Fibroblast of pulmonary artery (primary cell): ENCODE results near the gene TCP11.
A peak's percentile ranks its signal among the peaks of the same experiment; 100 is the strongest.

Source experiments
- DNase-seq: peaks from one replicate; pipeline ENCODE4 v3.0.0-alpha.2; 2010; ENCODE audit warnings: low read depth
- H3K4me3 ChIP-seq: replicated peaks from 2 replicates; pipeline ENCODE4 v1.5.1; 2011; ENCODE audit warnings: low read depth, mild to moderate bottlenecking, control low read depth, low read length, moderate library complexity
- TF ChIP-seq, protein P1 (sequence below): IDR thresholded peaks from 2 replicates; pipeline ENCODE4 v1.5.1; 2011; ENCODE audit warnings: mild to moderate bottlenecking, control low read depth, low read length, inconsistent platforms; ENCODE audit errors: missing control alignments

The TCP11 gene

DNA sequence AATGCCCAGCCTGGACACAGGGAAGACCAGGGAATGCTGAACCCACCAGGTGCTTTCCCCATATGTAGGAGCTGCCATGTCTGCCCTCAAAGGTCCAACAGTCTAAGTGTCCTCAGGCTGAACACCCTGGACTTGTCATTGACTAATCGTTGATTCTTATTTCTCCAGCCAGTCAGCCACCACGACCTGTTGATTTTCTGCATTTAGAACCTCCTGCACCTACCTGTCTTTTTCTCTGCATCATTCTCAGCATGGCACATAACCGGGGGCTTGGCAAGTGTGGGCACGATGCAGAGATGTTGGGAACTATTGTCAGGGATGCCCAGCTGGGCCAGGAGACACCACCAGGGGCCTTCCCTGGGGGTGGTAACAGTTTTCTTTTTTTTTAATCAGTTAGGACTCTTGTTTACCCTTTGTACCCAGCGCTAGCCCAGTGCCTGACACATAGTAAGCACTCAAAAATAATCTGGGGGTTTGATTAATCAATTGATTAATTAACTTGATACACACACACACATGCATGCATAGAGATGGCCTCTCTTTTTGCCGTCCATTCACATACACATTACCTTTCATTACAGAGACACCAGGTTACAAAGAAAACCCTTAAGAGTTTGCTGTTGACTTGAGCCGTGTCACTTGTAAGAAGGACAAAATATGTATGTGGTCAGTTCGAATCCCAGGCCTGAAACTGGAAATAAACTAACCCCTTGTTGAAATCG, 43.6 kb upstream of the TCP11 start:
- no peak for DNase-seq
- TF ChIP-seq, protein P1, sequence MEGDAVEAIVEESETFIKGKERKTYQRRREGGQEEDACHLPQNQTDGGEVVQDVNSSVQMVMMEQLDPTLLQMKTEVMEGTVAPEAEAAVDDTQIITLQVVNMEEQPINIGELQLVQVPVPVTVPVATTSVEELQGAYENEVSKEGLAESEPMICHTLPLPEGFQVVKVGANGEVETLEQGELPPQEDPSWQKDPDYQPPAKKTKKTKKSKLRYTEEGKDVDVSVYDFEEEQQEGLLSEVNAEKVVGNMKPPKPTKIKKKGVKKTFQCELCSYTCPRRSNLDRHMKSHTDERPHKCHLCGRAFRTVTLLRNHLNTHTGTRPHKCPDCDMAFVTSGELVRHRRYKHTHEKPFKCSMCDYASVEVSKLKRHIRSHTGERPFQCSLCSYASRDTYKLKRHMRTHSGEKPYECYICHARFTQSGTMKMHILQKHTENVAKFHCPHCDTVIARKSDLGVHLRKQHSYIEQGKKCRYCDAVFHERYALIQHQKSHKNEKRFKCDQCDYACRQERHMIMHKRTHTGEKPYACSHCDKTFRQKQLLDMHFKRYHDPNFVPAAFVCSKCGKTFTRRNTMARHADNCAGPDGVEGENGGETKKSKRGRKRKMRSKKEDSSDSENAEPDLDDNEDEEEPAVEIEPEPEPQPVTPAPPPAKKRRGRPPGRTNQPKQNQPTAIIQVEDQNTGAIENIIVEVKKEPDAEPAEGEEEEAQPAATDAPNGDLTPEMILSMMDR = no peak
- no peak overlapping the region for H3K4me3 ChIP-seq

DNA sequence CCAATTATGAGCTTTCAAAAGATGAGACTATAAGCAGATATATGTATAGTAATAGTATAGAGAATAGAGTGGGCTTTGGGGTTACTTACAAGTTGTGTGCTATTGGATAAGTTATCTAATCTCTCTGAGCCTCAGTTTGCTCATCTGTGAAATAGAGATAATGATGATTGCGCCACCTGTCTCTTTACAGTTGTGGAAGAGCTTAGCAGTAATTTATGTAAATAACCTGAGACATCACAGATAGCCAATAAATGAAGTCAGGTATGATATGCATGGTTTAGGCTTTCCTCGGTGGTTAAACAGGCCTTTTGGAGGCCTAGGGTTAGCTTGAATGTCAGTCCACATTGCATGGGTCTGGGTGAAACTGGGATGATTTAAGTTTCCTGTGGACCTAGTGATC, 42.8 kb upstream of the TCP11 start:
- DNase-seq = no peak
- TF ChIP-seq, protein P1 = no peak

GRCh38 chr6:35183281-35183680, 42.1 kb upstream of the TCP11 start:
- no peak overlapping the region for H3K4me3 ChIP-seq
- no peak for DNase-seq
- TF ChIP-seq, protein P1 = no peak

More for the DNA sequence above, 42.8 kb upstream of the TCP11 start:
- no peak overlapping the region for H3K4me3 ChIP-seq

DNA sequence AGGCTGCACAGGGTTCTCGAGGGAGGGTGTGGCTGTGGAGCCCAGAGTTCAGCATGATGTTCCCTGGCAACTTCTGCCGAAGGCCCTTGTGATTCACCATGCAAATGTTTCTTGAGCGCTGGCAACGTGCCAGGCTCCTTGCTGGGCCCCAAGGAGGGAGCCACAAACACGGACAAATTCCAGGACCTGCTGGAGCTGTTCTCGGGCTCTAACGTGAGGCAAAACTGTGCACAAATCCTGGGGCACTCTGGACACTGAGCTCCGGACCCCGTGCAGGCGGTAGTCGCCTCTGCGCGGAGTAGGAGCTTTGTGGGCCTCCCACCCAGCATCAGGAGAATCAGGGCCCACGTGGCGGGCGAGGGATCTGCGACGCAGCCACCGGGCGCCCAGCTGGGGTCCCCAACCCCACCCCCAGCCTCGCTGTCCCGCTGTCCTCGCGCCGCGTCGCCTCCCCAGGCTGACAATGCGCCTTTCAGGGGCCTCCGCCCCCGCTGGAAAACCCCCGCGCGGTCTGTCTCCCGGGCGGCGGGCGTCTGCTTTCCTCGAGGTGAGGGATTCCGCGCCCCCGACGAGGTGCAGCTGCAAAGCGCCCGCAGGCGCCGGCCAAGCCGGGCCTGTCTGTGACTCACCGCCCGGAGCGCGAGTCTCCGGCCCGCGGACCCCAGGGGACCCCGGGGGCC, 40.9 kb upstream of the TCP11 start:
- no peak overlapping the region for H3K4me3 ChIP-seq
- TF ChIP-seq, protein P1 = no peak
- peak; percentile 86 for DNase-seq

DNA sequence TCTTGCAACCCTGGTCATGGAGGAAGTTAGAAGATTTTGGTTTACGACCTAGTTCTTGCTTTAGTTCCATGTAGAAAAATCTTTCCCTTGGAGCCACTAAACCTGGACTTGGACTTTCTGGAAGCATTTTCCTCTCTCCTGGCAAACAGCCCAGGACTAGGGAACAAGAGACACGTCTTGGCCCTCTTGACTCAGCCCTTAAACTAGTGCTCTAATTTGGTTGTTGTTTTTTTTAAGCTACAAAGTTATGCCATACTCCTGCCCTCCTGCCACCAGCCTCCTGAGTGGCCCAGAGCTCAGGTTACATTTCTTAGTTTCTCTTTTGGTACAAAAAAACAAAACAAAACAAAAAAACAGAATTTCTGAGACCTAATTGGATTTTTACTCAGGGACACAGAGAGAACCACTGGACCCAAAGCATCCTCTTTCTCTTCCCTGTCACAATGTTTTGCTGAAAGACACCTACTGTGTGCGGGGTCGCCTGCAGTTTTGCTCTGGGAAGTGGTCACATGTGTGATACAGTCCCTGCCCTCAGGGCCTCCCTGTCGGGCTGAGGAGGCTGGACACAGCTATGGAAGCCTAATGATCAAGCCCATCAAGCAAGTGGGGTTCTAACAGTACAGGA, 40.3 kb upstream of the TCP11 start:
- no peak overlapping the region for H3K4me3 ChIP-seq
- TF ChIP-seq, protein P1 = no peak
- peak; percentile 73 for DNase-seq

DNA sequence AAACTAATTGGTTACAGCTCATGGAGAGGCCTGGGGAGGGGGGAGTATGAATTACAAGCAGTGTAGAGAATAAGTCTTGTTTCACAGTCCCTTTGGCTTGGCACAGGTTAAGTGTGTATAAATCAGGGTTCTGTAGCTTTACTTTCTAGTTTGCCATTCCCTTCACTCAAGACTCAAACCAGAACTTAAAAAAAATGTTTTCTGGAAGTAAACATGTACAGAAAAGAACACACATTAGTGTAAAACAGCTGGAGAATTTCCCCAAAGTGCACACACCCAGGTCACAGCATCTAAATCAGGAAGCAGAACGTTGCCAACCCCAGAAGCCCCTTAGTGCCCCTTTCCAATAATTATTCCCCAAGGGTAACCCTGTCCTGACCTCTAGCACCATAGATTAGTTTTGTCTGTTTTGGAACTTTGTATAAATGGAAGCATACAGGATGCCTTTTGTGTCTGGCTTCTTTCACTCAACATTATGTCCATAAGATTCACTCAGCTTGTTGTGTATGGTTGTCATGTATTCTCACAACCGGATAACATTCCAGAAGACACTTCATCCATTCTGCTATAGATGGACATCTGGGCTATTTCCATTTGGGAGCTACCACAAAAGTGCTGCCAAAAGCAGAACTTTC, 38.9 kb upstream of the TCP11 start:
- H3K4me3 ChIP-seq = no peak overlapping the region
- DNase-seq = no peak
- TF ChIP-seq, protein P1 = no peak
